B cell (primary cell): Measurements from ENCODE around the gene ATRNL1. TPM values are rescaled to one million over a fixed set of nuclear protein-coding genes. Genes with fewer than 3 reads are reported as not detected.

Experiments
- ATAC-seq: fragments of 200-7000 bp; cut with Tn5 transposase; one replicate; pipeline ENCODE4 v1.10.0; 2021; ENCODE audit warnings: low read depth, mild to moderate bottlenecking, moderate number of reproducible peaks, moderate library complexity
- CTCF ChIA-PET: fragments of 350-600 bp; sonication (Branson Sonifier 250); formaldehyde crosslinking; loops from one replicate; lab custom pipeline; 2021; ENCODE audit warnings: antibody characterized with exemption, inconsistent platforms; lab: Charles Lee
- POLR2A ChIA-PET: fragments of 350-600 bp; sonication (Branson Sonifier 250); formaldehyde crosslinking; loops from one replicate; lab custom pipeline; 2021; ENCODE audit warnings: antibody characterized with exemption; lab: Charles Lee
- DNase-seq: peaks from one replicate; pipeline ENCODE4 v3.0.0; 2013
- H2AFZ ChIP-seq: 2 replicates; pipeline ENCODE4 v1.6.1; 2012; ENCODE audit warnings: mild to moderate bottlenecking, low read depth, low read length; ENCODE audit not compliant: insufficient read depth, poor library complexity, severe bottlenecking
- H3K27ac ChIP-seq, 2 donors: 1 replicate in 1 of 2; 2 replicates in 1 of 2; pipeline ENCODE4 v1.5.1; 2012 to 2013; ENCODE audit warnings: low read length in 2 of 2, mild to moderate bottlenecking in 2 of 2, moderate library complexity in 1 of 2
- H3K27me3 ChIP-seq, 4 experiments: fragments of 200-600 bp in 1 of 4; sonication (generic) in 1 of 4; replicated peaks in 1 of 4; 1 replicate in 2 of 4; 2 replicates in 2 of 4; pipeline versions ENCODE4 v1.6.1 to v1.7.0; 2013 to 2016; ENCODE audit warnings: low read length in 3 of 4, mild to moderate bottlenecking in 2 of 4, mixed read lengths in 1 of 4, moderate library complexity in 1 of 4; ENCODE audit not compliant: insufficient read depth in 4 of 4, control insufficient read depth in 3 of 4; ENCODE audit errors: control extremely low read depth in 1 of 4
- H3K36me3 ChIP-seq, 2 experiments: replicated peaks in 1 of 2; 1 replicate in 1 of 2; 2 replicates in 1 of 2; pipeline versions ENCODE4 v1.6.1 to v1.7.1; 2013; ENCODE audit warnings: low read length in 1 of 2; ENCODE audit not compliant: insufficient read depth in 2 of 2, control insufficient read depth in 1 of 2; ENCODE audit errors: control extremely low read depth in 1 of 2, extremely low read depth in 1 of 2
- H3K4me1 ChIP-seq, 2 donors: fragments of 200-600 bp in 1 of 2; sonication (generic) in 1 of 2; 1 replicate in 1 of 2; 2 replicates in 1 of 2; pipeline versions ENCODE4 v1.5.1 to v1.6.1; 2013 to 2017; ENCODE audit warnings: low read length in 2 of 2; ENCODE audit not compliant: control insufficient read depth in 2 of 2, insufficient read depth in 2 of 2
- H3K4me2 ChIP-seq: replicated peaks from 2 replicates; pipeline ENCODE3; 2012; ENCODE audit warnings: mild to moderate bottlenecking, low read depth, low read length; ENCODE audit not compliant: poor library complexity, severe bottlenecking
- H3K4me3 ChIP-seq, 5 experiments: fragments of 200-600 bp in 1 of 5; sonication (generic) in 1 of 5; 1 replicate in 3 of 5; 2 replicates in 2 of 5; pipeline versions ENCODE4 v1.5.1 to v1.7.0; 2011 to 2016; ENCODE audit warnings: low read length in 4 of 5, mild to moderate bottlenecking in 4 of 5, low read depth in 2 of 5, control low read depth in 1 of 5, moderate library complexity in 1 of 5; ENCODE audit not compliant: insufficient read depth in 1 of 5; ENCODE audit errors: control extremely low read depth in 1 of 5, extremely low read depth in 1 of 5
- H3K79me2 ChIP-seq: fragments of 200-600 bp; sonication (generic); one replicate; pipeline ENCODE4 v1.6.0; 2016; ENCODE audit warnings: low read length; ENCODE audit not compliant: control insufficient read depth, insufficient read depth
- H3K9ac ChIP-seq: fragments of 200-600 bp; sonication (generic); 2 replicates; pipeline ENCODE4 v1.6.1; 2017; ENCODE audit warnings: mild to moderate bottlenecking, low read length, moderate library complexity
- H3K9me3 ChIP-seq, 3 donors: one replicate each; pipeline versions ENCODE4 v1.6.1 to v1.7.1; 2013; ENCODE audit warnings: low read length in 2 of 3; ENCODE audit not compliant: control insufficient read depth in 2 of 3, insufficient read depth in 1 of 3; ENCODE audit errors: control extremely low read depth in 1 of 3
- H4K20me1 ChIP-seq: 2 replicates; pipeline ENCODE4 v1.6.0; 2012; ENCODE audit warnings: mild to moderate bottlenecking, low read length; ENCODE audit not compliant: insufficient read depth, control insufficient read depth, poor library complexity, severe bottlenecking
- H3K27ac Mint-ChIP-seq: one replicate; pipeline ENCODE4 v1.8.0; 2021; ENCODE audit warnings: mixed read lengths
- H3K27me3 Mint-ChIP-seq: one replicate; pipeline ENCODE4 v1.8.0; 2021; ENCODE audit warnings: mixed read lengths
- H3K4me1 Mint-ChIP-seq: one replicate; pipeline ENCODE4 v1.8.0; 2021; ENCODE audit warnings: mixed read lengths
- H3K4me3 Mint-ChIP-seq: one replicate; pipeline ENCODE4 v1.8.0; 2021; ENCODE audit warnings: mixed read lengths
- H3K9me3 Mint-ChIP-seq: one replicate; pipeline ENCODE4 v1.8.0; 2022; ENCODE audit warnings: mixed read lengths; ENCODE audit not compliant: insufficient read depth
- CTCF ChIP-seq: fragments of 200-600 bp; IDR thresholded peaks from one replicate; pipeline ENCODE4 v1.8.0; 2022; ENCODE audit warnings: antibody characterized with exemption, mild to moderate bottlenecking
- EZH2 ChIP-seq: IDR thresholded peaks from 2 replicates; pipeline ENCODE4 v1.6.1; 2012; ENCODE audit warnings: borderline replicate concordance, low read depth, mild to moderate bottlenecking, moderate library complexity, low read length; ENCODE audit not compliant: insufficient read depth, poor library complexity, severe bottlenecking
- WGBS: methylation state at CpG from one replicate; pipeline ENCODE4 v1.1.5; 2013; ENCODE audit warnings: missing lambda C conversion rate; ENCODE audit not compliant: insufficient coverage; 5-methylcytosine and 5-hydroxymethylcytosine counted together
- intact Hi-C: fragments of 100-400 bp; cut with micrococcal nuclease; formaldehyde crosslinking; loops from one replicate; pipeline ENCODE4 v1.10.0; 2022
- polyA plus RNA-seq: library from polyadenylated mRNA; depleted of rRNA; stranded (reverse); fragments of >200 nt; gene quantifications from 2 replicates; pipeline ENCODE4 v1.2.3, GENCODE V29; 2012
- total RNA-seq, 2 donors: library from RNA; stranded (reverse); fragments of 120-200 nt in 1 of 2; gene quantifications; 1 replicate in 1 of 2; 2 replicates in 1 of 2; pipeline versions ENCODE4 v1.2.3 to v1.2.4, GENCODE V29; 2013 to 2022

ATRNL1 gene
- total and polyA plus RNA-seq, 2 donors (not counting 1 experiment from before 2014, with no cell fraction given) = 0.24 to 2.2 TPM

GRCh38 chr10:115965376-115965775 is 872.2 kb downstream of the ATRNL1 start:
- no peak overlapping the region for H3K4me3 ChIP-seq
- Mint-ChIP-seq H3K9me3 (peaks cover 3% of the 10 kb centered on the region), H3K4me3 (no peak overlapping the region), H3K27me3 (no peaks in the 10 kb centered on the region), H3K4me1 (no peaks in the 10 kb centered on the region), H3K27ac (no peak overlapping the region)
- no peaks in the 10 kb centered on the region for H4K20me1 ChIP-seq
- ATAC-seq (no peak), DNase-seq (no peak)
- ChIA-PET CTCF (no interaction called here), POLR2A (no interaction called here)
- no peaks in the 10 kb centered on the region for H3K79me2 ChIP-seq
- no peak overlapping the region for H2AFZ ChIP-seq
- H3K27me3 ChIP-seq = no peaks in the 10 kb centered on the region
- no peak overlapping the region for H3K9ac ChIP-seq
- WGBS = 61% methylated on average over 4 of the region's 7 CpGs
- TF ChIP-seq CTCF (no peak), EZH2 (no peak)
- H3K36me3 ChIP-seq = no peaks in the 10 kb centered on the region
- H3K27ac ChIP-seq = no peak overlapping the region
- H3K4me1 ChIP-seq = no peaks in the 10 kb centered on the region
- intact Hi-C loops = no loop called here
- H3K4me2 ChIP-seq = no peak overlapping the region
- peaks cover 0 to 9% (median 1%) of the 10 kb centered on the region in 3 donors for H3K9me3 ChIP-seq

- WGBS = 95% methylated on average over 3 of the region's 3 CpGs
- CTCF ChIA-PET = no interaction called here
- no peaks in the 10 kb centered on the region for H3K27me3 ChIP-seq
- H3K79me2 ChIP-seq = no peaks in the 10 kb centered on the region
- Mint-ChIP-seq H3K4me3 (no peak overlapping the region), H3K4me1 (no peaks in the 10 kb centered on the region), H3K27me3 (no peaks in the 10 kb centered on the region), H3K27ac (no peak overlapping the region), H3K9me3 (peaks cover 3% of the 10 kb centered on the region)
- intact Hi-C loops = no loop called here
- DNase-seq = no peak
- H3K4me3 ChIP-seq = no peak overlapping the region
- H3K9me3 ChIP-seq = peaks cover 0 to 24% (median 1%) of the 10 kb centered on the region in 3 donors
- no peak for TF ChIP-seq EZH2
- no peak for TF ChIP-seq CTCF
- no peaks in the 10 kb centered on the region for H3K4me1 ChIP-seq
- no peak overlapping the region for H3K4me2 ChIP-seq
- H4K20me1 ChIP-seq = no peaks in the 10 kb centered on the region
- no peak overlapping the region for H2AFZ ChIP-seq
- H3K27ac ChIP-seq = no peak overlapping the region
- H3K36me3 ChIP-seq = no peaks in the 10 kb centered on the region
- POLR2A ChIA-PET = no interaction called here
- ATAC-seq = no peak
- H3K9ac ChIP-seq = no peak overlapping the region
Observed at GRCh38 chr10:115968236-115968635, 875.1 kb downstream of the ATRNL1 start.
